ENCODE measurements around the gene CWC15. TPM values are rescaled to one million over a fixed set of nuclear protein-coding genes. Genes with fewer than 3 reads are reported as not detected.

The CWC15 gene
- total and polyA plus RNA-seq, 2 donors (not counting 3 experiments of a cell fraction or from before 2014, with no cell fraction given) = 16.9 to 72.0 TPM

- no peak overlapping the region for H2AFZ ChIP-seq (ENCODE audit: low read depth, low read length)
These were observed 15.4 kb upstream of the CWC15 start for GRCh38 chr11:94988748-94989147.

GRCh38 chr11:94987378-94987777 is 14.0 kb upstream of the CWC15 start:
- ChIA-PET POLR2A (no interaction called here), CTCF (no interaction called here)
- no peaks in the 10 kb centered on the region for H4K20me1 ChIP-seq (replicated peaks; ENCODE audit: control insufficient read depth, extremely low read depth, insufficient read depth, low read length)
- no peaks in the 10 kb centered on the region for H3K9me1 ChIP-seq (replicated peaks; ENCODE audit: control insufficient read depth, extremely low read depth, insufficient read depth, low read length)
- H3K79me2 ChIP-seq (ENCODE audit: control insufficient read depth, insufficient read depth, low read length) = no peaks in the 10 kb centered on the region
- H3K36me3 ChIP-seq (ENCODE audit: control insufficient read depth in 2 of 2, extremely low read depth in 1 of 2, insufficient read depth in 2 of 2, low read length in 2 of 2) = no peaks in the 10 kb centered on the region
- DNase-seq (ENCODE audit: low read depth, low spot score) = no peak
- FAIRE-seq = no peak
- H3K27me3 ChIP-seq (ENCODE audit: control insufficient read depth in 2 of 2, insufficient read depth in 2 of 2, low read length in 2 of 2) = no peaks in the 10 kb centered on the region
- TF ChIP-seq POLR2A (IDR thresholded peaks at IDR 0.05; ENCODE audit: low read depth, low read length) (no peak), MYC (IDR thresholded peaks at IDR 0.05; ENCODE audit: low read depth, low read length) (no peak), FOS (IDR thresholded peaks at IDR 0.05; ENCODE audit: borderline replicate concordance, insufficient read depth, low read length) (no peak), JUN (IDR thresholded peaks at IDR 0.05; ENCODE audit: borderline replicate concordance, insufficient read depth, insufficient read length, low read depth) (no peak), MAX (IDR thresholded peaks at IDR 0.05; ENCODE audit: insufficient read depth, insufficient read length) (no peak)
- TF ChIP-seq, protein P1, sequence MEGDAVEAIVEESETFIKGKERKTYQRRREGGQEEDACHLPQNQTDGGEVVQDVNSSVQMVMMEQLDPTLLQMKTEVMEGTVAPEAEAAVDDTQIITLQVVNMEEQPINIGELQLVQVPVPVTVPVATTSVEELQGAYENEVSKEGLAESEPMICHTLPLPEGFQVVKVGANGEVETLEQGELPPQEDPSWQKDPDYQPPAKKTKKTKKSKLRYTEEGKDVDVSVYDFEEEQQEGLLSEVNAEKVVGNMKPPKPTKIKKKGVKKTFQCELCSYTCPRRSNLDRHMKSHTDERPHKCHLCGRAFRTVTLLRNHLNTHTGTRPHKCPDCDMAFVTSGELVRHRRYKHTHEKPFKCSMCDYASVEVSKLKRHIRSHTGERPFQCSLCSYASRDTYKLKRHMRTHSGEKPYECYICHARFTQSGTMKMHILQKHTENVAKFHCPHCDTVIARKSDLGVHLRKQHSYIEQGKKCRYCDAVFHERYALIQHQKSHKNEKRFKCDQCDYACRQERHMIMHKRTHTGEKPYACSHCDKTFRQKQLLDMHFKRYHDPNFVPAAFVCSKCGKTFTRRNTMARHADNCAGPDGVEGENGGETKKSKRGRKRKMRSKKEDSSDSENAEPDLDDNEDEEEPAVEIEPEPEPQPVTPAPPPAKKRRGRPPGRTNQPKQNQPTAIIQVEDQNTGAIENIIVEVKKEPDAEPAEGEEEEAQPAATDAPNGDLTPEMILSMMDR (IDR thresholded peaks at IDR 0.05; ENCODE audit: extremely low read depth in 1 of 2, insufficient read depth in 1 of 2, low read depth in 1 of 2, low read length in 2 of 2) = no peak
- H3K4me1 ChIP-seq (ENCODE audit: control insufficient read depth, extremely low read depth, insufficient read depth, low read length) = no peaks in the 10 kb centered on the region
- no peak overlapping the region for H3K9ac ChIP-seq (replicated peaks; ENCODE audit: extremely low read depth, insufficient read depth, low read length)
- dilution Hi-C loops (cut with MboI; ENCODE audit: extremely low pct_ligation_motif_present, low sequenced_read_pairs) = no loop called here
- BruUV-seq (replicated peaks) = no TSS peak
- no peak overlapping the region for H3K4me2 ChIP-seq (ENCODE audit: insufficient read depth, low read length)
- H3K9me3 ChIP-seq (replicated peaks; ENCODE audit: control insufficient read depth, insufficient read depth, low read length) = no peaks in the 10 kb centered on the region
- no peak overlapping the region for H3K4me3 ChIP-seq (replicated peaks in 1 of 3; ENCODE audit: insufficient read depth in 1 of 3, low read depth in 1 of 3, low read length in 3 of 3)
- no peak overlapping the region for H2AFZ ChIP-seq (ENCODE audit: low read depth, low read length)
- intact Hi-C loops (cut with micrococcal nuclease) = no loop called here
- no peak overlapping the region for H3K27ac ChIP-seq (ENCODE audit: insufficient read depth, low read depth, low read length)

More at GRCh38 chr11:94988748-94989147, 15.4 kb upstream of the CWC15 start:
- TF ChIP-seq, protein P1 (IDR thresholded peaks at IDR 0.05; ENCODE audit: extremely low read depth in 1 of 2, insufficient read depth in 1 of 2, low read depth in 1 of 2, low read length in 2 of 2) = no peak
- no peaks in the 10 kb centered on the region for H3K27me3 ChIP-seq (ENCODE audit: control insufficient read depth in 2 of 2, insufficient read depth in 2 of 2, low read length in 2 of 2)
- no peak overlapping the region for H3K4me2 ChIP-seq (ENCODE audit: insufficient read depth, low read length)
- FAIRE-seq = no peak
- no peaks in the 10 kb centered on the region for H3K9me3 ChIP-seq (replicated peaks; ENCODE audit: control insufficient read depth, insufficient read depth, low read length)
- no peaks in the 10 kb centered on the region for H3K36me3 ChIP-seq (ENCODE audit: control insufficient read depth in 2 of 2, extremely low read depth in 1 of 2, insufficient read depth in 2 of 2, low read length in 2 of 2)
- H3K4me3 ChIP-seq (replicated peaks in 1 of 3; ENCODE audit: insufficient read depth in 1 of 3, low read depth in 1 of 3, low read length in 3 of 3) = no peak overlapping the region
- no peak overlapping the region for H3K27ac ChIP-seq (ENCODE audit: insufficient read depth, low read depth, low read length)
- dilution Hi-C loops (cut with MboI; ENCODE audit: extremely low pct_ligation_motif_present, low sequenced_read_pairs) (no loop called here), intact Hi-C loops (cut with micrococcal nuclease) (no loop called here)
- no peak for DNase-seq (ENCODE audit: low read depth, low spot score)
- ChIA-PET POLR2A (no interaction called here), CTCF (interaction anchor here (0.7 kb wide), 1 partner anchor 1411 kb away, joined by 3 read pairs; no protein-coding TSS in a partner anchor)
- H3K9ac ChIP-seq (replicated peaks; ENCODE audit: extremely low read depth, insufficient read depth, low read length) = no peak overlapping the region
- H3K79me2 ChIP-seq (ENCODE audit: control insufficient read depth, insufficient read depth, low read length) = no peaks in the 10 kb centered on the region
- H4K20me1 ChIP-seq (replicated peaks; ENCODE audit: control insufficient read depth, extremely low read depth, insufficient read depth, low read length) = no peaks in the 10 kb centered on the region
- BruUV-seq (replicated peaks) = no TSS peak
- no peaks in the 10 kb centered on the region for H3K9me1 ChIP-seq (replicated peaks; ENCODE audit: control insufficient read depth, extremely low read depth, insufficient read depth, low read length)
- H3K4me1 ChIP-seq (ENCODE audit: control insufficient read depth, extremely low read depth, insufficient read depth, low read length) = no peaks in the 10 kb centered on the region

Measured in endothelial cell of umbilical vein (primary cell).